Putamen (tissue), 1 donor: Measurements from ENCODE around the gene CPM.
"Not testable (repeated sequence)": the region's sequence is repeated elsewhere in the genome, so short reads cannot be mapped to it uniquely, and the experiment has no call there.

Experiments
- DNase-seq: peaks from one replicate; pipeline ENCODE4 v3.0.0-alpha.2; 2016; ENCODE audit warnings: low spot score

The CPM gene

DNA sequence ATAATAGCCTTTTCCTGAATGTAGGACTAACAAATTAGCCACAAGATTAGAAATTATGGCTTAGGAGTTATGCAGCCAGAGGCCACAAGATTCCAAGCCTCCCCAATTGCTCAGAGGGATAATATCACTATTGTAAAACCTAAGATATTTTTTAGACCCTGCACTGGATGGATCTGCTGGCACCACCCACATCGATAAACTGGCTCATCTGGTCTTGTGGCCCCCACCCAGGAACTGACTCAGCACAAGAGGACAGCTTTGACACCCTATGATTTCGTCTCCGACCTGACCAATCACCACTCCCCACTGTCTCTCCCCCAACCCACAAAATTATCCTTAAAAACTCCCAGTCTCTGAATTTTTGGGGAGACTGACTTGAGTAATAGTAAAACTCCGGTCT is 54.7 kb downstream of the CPM start:
- no peak for DNase-seq

DNA sequence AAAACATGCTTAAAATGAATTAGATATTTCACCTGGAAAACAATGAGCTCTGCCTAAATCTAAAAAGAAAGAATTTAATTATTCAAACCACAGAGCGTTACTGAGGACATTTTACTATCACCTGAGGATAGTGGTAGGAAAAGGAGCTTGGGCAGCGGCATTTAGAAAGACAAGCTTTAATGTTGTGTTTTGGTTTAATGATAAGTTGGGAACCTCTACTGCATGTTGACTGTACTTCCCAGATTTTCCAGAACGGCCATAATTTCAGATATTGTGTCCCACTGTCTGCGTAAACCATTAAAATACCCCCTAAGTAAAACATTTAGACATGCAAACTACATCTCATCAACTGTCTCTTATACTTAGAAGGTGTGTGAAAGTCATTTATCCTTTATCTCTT is 55.4 kb downstream of the CPM start:
- no peak for DNase-seq

DNA sequence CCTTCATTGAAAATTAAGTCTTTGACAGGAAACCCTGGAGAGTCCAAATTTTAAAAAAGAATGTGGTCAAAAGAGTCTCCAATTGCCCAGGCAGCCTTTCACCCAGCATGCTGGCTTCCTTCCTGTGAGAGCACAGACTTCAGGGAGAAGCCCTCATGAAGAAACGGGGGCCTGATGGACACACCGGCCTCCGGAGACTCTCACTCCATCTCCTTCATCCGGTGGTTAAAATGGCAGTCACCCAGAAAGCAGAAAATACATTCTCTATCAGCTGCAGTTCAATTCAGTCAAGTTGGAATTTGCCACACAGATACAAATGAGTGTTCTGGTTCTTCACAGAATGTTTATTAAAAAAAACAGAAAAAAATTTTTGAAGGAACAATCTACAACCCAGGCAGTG is 56.5 kb downstream of the CPM start:
- DNase-seq = no peak

DNA sequence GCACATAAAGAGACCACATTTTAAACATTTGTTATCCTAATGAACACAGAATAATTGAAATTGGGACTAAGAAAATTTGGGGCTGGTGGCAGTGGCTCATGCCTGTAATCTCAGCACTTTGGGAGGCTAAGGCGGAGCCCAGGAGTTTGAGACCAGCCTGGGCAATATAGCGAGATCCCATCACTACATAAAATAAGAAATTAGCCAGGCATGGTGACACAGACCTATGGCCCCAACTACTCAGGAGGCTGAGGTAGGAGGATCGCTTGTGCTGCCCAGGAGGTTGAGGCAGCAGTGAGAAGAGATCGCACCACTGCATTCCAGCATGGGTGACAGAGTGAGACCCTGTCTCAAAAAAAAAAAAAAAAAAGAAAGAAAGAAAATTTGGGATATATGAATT is 59.7 kb downstream of the CPM start:
- DNase-seq = no peak

DNA sequence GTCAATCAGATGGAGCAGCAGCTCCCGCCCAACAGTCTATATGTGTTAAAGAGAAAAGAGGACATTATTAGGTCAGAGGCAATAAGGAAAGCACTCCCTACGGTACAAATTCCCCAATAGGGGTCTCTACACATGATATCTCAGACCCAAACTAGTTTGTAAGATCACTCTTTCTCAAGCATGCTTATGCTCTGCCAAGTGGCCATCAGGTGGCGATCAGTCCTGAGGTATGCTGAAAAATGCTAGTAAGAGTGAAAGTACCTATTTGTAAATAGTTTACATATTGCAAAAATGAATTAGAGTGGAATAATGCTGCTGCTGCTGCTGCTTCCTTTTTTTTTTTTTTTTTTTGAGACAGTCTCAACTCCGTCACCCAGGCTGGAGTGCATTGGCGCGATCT is 61.0 kb downstream of the CPM start:
- no peak for DNase-seq

DNA sequence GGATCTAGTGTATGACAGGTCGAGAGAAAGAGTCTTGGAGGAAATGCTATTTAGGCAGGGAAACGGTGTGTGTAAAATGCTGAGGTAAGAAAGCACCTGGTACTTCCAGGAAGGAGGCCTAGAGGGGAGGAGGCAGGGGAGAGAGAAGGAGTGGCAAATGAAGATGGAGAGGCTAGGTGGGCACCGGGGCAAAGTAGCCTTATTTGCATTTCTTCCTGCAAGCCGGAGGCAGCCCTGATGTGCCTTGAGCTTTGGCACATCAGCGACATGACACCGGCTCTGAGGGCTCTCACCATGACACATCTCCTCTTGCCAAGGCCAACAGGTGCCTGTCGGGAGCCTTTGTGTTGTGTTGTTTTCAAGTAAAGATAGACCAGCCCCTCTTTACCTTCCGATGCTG is 61.6 kb downstream of the CPM start:
- no peak for DNase-seq

DNA sequence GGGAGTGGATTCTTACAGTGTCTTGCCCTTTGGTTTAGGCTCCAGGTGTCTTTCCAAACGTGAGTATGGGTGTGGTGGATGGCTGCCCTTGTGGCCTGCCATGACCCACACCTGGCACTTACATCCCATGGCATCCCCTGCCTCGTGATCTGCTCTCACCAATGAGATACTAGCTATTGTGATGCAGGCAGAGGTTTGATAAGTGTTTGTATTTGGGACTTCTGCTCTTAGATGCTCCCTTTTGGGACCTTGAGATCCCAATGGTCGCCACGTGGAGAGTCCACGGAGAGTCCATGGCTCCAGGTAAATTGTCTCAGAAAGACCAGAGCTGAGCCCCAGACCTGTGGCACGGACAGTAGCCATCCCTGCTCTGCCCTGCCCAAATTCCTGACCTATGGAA is 62.5 kb downstream of the CPM start:
- no peak for DNase-seq

DNA sequence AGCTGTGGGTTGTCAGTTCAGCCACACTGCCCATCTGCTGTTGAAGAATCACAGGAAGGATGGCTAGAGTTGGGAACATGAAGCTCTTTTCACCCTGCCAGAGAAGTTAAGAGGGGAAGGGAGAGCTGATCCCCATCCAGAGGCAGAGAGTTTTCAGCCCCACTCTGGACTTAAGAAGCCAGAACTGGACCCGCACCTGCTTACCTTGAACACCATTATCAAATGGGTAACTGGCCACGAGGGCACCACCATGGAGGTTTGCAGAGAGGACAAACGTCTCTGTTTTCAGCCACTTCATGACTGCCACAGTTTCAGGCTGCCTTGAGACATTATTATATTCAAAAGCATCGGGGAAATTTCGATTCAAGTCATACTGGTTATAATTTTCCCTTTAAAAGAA is 63.0 kb downstream of the CPM start:
- no peak for DNase-seq

DNA sequence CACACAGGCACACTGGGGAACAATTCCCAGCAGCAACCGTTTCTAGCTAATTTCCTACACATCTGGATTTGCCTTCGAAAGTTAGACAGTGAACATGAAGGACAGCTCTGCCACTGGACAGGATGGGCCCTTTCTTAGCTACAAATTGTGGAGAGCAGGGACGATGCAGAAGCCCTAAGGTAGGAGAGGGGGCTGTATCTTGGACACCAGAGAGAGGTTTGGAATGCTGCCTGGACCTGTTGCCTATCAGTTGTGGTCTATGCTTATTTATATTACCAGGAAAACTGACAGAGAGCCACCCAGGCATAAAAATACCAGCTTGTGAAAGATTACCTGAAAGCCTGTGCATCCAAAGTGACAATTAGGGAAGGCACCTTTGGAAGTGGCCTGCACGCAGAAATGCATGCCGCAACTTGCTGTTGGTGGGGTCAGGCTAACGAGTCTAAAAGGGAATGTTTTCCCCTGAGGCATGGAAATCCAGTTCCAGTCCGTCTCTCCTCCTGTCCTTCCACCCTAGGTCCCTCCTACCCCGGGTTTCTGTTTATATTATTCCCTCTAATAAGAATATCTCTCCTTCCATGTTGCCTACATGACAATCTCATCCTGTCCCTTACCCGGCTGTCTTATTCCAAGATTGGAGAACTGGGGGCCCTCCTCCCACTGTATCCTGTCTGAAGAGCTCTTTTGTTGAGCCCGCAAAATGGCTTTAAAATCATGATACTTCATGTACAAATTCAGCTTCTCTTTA is 64.8 kb downstream of the CPM start:
- DNase-seq = no peak

DNA sequence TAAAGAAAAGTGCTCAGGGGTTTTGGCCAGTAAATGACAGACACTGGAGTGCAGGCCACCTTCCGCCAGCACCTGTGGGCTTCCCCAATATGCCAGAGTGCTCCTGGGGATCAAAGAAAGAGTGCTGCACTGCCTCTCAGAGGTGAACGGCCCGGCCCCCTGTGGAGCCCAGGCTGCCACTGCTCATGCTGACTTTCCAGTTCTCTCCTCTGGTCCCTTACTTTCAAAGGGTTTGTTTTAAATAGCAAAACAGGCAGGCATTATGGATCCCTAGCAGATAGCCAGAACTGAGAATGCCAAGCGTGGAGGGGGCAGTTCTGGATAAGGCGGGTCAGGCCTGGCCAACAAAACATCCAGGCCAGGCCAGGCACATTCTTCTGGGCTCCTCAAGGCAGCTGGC is 65.4 kb downstream of the CPM start:
- no peak for DNase-seq

DNA sequence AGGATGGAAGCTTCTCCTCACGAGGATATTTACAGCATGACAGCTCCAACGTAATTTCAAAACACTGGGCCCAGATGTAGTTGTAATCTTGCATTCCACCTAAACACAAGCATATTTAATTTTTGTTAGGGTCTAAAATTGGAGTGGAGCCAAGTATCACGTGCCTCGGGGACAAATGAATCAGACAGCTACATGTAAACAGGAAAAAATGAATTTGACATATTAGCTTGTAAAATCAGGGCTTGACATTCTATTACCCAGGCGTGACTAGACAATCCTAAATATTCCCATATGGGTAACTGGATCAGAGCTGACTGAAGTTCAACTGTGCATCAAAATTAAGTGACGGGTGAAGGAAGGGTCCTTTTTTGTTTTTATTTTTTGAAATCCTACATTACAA is 66.0 kb downstream of the CPM start:
- no peak for DNase-seq

DNA sequence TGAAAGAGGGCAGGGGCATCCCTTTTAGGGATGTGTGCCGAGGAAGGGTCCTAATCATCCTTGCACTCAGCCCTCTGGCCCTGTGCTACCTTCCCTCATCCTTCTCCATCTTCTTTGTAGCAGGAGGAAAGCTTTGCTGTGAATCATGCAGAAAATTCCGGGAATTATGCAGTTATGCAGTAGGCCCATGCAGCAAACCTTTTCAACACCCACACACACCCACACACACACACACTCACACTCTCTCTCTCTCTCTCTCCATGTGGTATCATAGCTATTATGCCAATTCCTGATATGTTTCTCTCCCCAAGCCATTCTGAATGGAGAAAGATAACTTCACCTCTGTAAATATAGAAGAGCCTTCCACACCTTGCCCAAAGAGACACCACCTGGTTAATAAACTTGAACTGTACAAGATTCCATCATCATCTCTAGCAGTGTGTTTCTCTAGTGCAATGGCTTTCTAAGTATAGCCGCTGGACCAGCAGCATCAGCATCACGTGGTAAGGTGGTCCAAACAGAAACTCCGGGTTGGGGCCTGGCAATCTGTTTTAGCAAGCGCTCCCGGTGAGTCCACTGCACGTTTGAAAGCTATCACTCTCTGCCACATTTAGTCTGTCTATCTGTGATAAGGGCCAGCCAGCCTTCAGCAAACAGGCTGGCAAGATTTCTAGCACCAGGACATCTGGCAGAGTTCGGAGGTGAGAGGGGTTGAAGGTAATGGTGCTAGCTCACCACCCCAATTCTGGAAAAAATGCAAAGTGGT is 67.4 kb downstream of the CPM start:
- DNase-seq = no peak

DNA sequence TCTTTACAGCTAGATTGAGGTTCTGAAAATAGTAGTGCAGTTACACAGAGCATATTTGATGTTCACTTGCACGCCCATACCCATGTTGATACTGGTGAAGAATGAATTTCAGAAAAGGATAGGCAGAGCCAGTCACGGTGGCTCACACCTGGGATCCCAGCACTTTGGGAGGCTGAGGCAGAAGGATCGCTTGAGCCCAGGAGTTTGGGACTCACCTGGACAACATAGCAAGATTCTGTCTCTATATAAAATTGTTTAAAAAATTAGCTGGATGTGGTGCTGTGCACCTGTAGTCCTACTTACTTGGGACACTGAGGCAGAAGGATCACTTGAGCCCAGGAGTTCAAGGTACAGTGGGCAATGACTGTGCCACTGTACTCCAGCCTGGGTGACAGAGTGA is 68.4 kb downstream of the CPM start:
- DNase-seq = no peak

DNA sequence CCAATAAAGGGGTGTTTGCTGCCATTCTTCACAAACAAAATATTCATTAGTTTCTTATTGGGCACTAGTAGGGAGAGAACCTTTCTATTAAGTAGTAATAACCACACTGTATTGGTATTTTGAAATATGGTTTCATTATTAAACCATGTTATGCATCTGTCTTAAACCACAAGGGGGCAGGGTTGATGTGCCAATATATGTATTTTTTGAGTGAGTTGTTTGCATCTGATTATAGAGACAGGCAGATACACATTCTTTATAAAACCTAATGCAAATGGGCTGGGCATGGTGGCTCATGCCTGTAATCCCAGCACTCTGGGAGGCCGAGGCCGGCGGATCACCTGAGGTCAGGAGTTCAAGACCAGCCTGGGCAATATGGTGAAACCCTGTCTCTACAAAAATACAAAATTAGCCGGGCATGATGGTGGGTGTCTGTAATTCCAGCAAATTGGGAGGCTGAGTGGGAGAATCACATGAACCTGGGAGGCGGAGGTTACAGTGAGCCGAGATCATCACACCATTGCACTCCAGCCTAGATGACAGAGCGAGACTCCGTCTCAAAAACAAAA is 69.0 kb downstream of the CPM start:
- DNase-seq = not testable (repeated sequence)

DNA sequence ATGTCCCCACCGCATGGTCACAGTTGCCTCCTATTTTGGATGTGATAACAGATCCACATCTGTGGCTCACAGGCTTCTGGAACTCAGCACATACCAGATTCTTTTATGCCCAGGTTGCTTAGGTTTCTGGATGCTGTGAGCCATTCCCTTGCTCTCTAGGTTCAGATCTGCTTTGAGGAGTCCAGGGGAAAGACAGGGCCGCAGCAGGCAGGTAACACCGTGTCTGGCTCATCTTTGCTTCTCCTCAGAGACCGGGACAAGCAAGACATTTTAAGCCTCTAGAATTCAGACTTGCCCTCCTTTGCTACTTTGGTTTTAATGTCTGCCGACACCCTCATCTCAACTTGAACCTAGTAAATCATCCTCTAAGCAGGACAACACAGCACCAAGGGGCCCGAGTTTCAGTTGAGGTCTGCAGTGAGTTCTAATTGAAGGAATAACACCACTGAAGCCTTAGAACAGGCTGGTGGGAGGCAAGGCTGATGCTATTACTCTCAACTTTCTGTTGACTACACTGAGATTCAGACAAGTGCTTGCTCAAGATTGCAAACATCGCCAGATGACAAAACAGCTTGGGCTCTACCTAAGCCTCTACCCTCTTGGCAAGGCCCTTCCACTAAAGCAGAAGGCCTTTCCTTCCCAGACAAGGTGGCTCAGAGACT is 69.7 kb downstream of the CPM start:
- DNase-seq = no peak

DNA sequence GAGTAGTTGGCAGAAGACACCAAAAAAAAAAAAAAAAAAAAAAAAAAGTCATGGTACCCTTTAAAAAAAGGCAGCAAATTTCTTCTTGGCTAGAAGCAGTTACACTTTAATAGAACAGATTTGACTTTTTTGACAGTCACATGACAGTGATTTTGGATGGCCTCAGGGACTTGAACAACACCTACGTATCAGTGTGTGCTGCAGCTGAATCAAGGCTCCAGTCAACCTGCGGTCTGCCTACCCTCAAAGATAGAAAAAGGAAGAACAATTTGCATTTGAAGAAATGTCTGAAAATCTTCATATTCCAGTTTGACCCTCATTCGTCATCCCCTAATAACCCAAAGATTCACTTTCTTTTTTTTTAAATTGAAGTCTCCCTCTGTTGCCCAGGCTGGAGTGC is 71.1 kb downstream of the CPM start:
- DNase-seq = no peak

DNA sequence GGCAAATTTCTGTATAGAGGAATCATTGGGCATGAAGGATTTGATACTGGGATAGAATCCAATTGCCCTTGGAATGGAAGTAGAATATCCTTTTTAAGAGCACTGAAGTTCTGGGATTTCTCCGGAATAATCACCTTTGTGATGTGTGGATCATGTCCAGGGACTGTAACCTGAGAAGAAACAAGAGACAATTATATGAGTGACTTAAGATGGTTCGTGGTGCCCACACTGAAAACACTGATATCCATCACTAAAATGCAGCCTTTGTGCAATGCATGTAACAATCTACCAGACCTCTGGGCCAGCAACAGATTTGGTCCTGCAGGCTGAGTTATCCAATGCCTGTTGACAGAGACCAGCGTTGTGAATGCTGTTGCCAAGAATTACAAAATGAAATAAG is 76.5 kb downstream of the CPM start:
- DNase-seq = no peak

DNA sequence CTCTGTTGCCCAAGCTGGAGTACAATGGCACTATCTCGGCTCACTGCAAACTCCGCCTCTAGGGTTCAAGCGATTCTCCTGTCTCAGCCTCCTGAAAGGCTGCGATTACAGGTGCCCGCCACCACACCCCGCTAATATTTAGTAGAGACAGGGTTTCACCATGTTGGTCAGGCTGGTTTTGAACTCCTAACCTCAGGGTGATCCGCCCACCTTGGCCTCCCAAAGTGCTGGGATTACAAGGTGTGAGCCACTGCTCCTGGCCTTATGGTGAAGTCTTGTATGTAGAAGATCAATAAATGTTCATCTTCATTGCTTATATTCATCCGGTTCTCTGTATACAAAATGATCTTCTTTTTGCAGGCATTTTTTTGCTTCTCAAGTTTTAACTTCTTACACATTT is 77.2 kb downstream of the CPM start:
- DNase-seq = no peak

DNA sequence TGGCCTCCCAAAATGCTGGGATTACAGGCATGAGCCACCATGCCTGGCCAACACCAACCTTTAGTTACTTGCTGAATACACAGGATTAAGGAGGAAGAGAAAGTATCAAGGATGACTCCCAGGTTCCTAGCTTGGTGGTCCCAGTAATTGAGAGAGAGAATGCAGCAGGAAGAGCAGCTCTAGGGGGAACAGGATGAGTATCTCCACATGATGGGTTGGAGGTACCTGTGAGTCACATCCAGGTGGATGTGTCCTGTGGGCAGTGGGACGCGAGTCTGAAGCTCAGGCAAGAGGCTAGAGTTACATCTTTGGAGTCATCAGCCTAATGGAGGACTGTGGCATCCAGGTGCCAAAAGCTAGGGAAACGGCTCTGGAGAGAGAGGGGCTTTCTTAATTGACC is 77.9 kb downstream of the CPM start:
- DNase-seq = no peak

DNA sequence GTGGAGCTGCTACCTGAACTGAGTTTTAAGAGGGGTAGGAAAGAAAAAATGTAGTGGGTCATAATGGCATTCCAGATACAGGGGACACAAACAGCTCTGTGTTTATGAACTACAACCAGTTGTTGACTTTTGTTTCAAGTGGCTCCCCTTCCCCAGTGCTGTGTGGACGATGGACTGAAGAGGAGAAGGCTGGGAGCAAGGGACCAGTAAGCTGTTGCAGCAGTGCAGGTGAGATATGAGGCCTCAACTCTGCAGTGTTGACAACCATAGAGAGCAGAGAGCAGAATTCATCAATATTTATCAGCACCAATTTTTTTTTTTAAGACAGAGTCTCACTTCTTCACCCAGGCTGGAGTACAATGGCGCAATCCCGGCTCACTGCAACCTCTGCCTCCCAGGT is 78.4 kb downstream of the CPM start:
- DNase-seq = no peak

DNA sequence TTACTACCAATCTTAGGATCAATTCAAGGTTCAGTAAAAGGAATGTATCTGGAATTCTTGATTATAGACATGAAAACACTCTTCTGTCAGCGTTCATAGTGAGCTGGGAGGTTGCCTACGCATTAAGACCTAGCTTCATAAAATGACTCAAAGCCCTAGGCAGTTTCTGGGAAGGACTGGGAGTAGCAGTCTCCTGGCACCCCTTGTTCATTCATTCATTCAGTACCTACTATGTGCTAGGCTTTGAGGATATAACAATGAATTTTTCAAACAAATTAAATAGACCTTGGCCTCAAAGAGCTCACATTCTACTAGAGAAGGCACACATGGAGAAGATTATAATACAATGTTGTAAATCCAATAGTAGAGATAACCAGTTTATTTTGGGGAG is 78.9 kb downstream of the CPM start:
- no peak for DNase-seq

DNA sequence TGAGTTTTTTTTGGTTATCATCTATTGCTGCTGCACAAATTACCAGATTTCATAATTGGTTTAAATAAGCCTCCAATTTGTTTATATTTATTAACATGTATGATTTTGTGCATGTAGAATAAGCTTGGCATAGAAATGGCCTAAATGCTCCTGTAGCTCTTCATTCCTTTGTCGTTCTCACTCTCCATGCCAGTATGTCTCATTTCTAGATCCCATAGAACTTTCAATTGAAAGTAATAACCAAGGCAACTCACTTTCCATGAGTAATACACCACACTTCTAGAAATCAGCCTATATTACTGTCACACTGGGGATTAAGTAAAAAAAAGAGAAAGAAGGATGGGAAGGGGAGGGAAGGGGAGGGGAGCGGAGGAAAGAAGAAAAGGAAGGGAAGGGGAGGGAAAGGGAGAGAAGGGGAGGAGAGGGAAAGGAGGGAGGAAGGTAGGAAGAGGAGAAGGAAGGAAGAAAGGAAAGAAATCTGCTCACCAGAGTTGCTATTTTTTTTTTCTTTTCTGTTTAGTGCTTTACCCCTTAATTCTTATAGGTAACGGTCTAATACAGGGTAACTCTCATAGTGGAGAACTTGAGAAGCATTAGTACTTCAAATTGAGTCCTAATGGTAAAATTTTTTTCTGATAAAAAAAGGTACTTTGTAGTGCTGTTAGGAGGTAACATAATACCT is 79.4 kb downstream of the CPM start:
- no peak for DNase-seq
